SK-N-SH (cell line): ENCODE results near the gene EQTN. TPM values are rescaled to one million over a fixed set of nuclear protein-coding genes. Genes with fewer than 3 reads are reported as not detected.

Source experiments
- CTCF ChIA-PET: fragments of 300-600, 350-600 bp; formaldehyde crosslinking; extraction: SDS; loops from one replicate; lab custom pipeline; 2021; lab: Yijun Ruan, JAX
- POLR2A ChIA-PET: fragments of 350-600 bp; sonication (Branson Sonifier 250); formaldehyde crosslinking; extraction: SDS; loops from one replicate; lab custom pipeline; 2020; ENCODE audit warnings: antibody characterized with exemption, inconsistent platforms; lab: Yijun Ruan, JAX
- DNase-seq: peaks from one replicate; pipeline ENCODE4 v3.0.0; 2012
- H2AFZ ChIP-seq: fragments of 200-600 bp; sonication (generic); 2 replicates; pipeline ENCODE4 v1.8.1; 2016; ENCODE audit warnings: antibody characterized with exemption, mild to moderate bottlenecking, low read depth
- H3F3A ChIP-seq: fragments of 200-600 bp; sonication (generic); replicated peaks from 2 replicates; pipeline ENCODE3; 2016; ENCODE audit warnings: antibody characterized with exemption, mild to moderate bottlenecking; ENCODE audit not compliant: insufficient read depth
- H3K27ac ChIP-seq, 2 experiments: fragments of 200-500 bp in 1 of 2; fragments of 200-600 bp in 1 of 2; sonication (Bioruptor generic) in 1 of 2; sonication (generic), shearing (Covaris generic) in 1 of 2; 2 replicates each; pipeline versions ENCODE4 v1.5.1 to v1.6.1; 2014 to 2016; ENCODE audit warnings: low read depth in 2 of 2, inconsistent platforms in 1 of 2, low read length in 1 of 2, mild to moderate bottlenecking in 1 of 2, mixed read lengths in 1 of 2
- H3K27me3 ChIP-seq: fragments of 200-600 bp; sonication (generic), shearing (Covaris generic); 2 replicates; pipeline ENCODE4 v1.6.1; 2016; ENCODE audit warnings: mixed run types; ENCODE audit not compliant: insufficient read depth
- H3K36me3 ChIP-seq, 2 experiments: fragments of 200-500 bp in 1 of 2; fragments of 200-600 bp in 1 of 2; sonication (Bioruptor generic) in 1 of 2; sonication (generic) in 1 of 2; replicated peaks in 1 of 2; 2 replicates each; pipeline versions ENCODE3 to v1.5.1; 2014 to 2016; ENCODE audit warnings: low read length in 1 of 2, mild to moderate bottlenecking in 1 of 2; ENCODE audit not compliant: insufficient read depth in 2 of 2, control insufficient read depth in 1 of 2
- H3K4me1 ChIP-seq, 2 experiments: fragments of 200-500 bp in 1 of 2; fragments of 200-600 bp in 1 of 2; sonication (Bioruptor generic) in 1 of 2; sonication (generic), shearing (Covaris generic) in 1 of 2; 2 replicates each; pipeline versions ENCODE4 v1.5.1 to v1.6.1; 2014 to 2016; ENCODE audit warnings: low read depth in 1 of 2, low read length in 1 of 2, mixed run types in 1 of 2; ENCODE audit not compliant: insufficient read depth in 2 of 2, control insufficient read depth in 1 of 2
- H3K4me2 ChIP-seq: fragments of 200-600 bp; sonication (generic), shearing (Covaris generic); 2 replicates; pipeline ENCODE4 v1.6.1; 2017; ENCODE audit warnings: mixed run types
- H3K4me3 ChIP-seq, 2 experiments: fragments of 200-500 bp in 1 of 2; fragments of 200-600 bp in 1 of 2; sonication (Bioruptor generic) in 1 of 2; sonication (generic), shearing (Covaris generic) in 1 of 2; 2 replicates each; pipeline versions ENCODE4 v1.5.1 to v1.8.1; 2014 to 2016; ENCODE audit warnings: low read depth in 2 of 2, inconsistent platforms in 1 of 2, low read length in 1 of 2, mild to moderate bottlenecking in 1 of 2, mixed read lengths in 1 of 2, moderate library complexity in 1 of 2
- H3K79me2 ChIP-seq: fragments of 200-600 bp; sonication (generic); 2 replicates; pipeline ENCODE4 v1.8.1; 2017; ENCODE audit warnings: mild to moderate bottlenecking; ENCODE audit not compliant: insufficient read depth
- H3K9ac ChIP-seq: fragments of 200-600 bp; sonication (generic); 2 replicates; pipeline ENCODE4 v1.6.1; 2017; ENCODE audit warnings: mixed run types
- H3K9me2 ChIP-seq: fragments of 200-600 bp; sonication (generic); 2 replicates; pipeline ENCODE4 v1.6.1; 2017; ENCODE audit warnings: mixed run types
- H3K9me3 ChIP-seq: fragments of 200-600 bp; sonication (generic); 2 replicates; pipeline ENCODE4 v1.6.1; 2017; ENCODE audit warnings: mixed run types, mild to moderate bottlenecking, moderate library complexity
- H4K20me1 ChIP-seq: fragments of 200-600 bp; sonication (generic); 2 replicates; pipeline ENCODE4 v1.6.1; 2017; ENCODE audit warnings: mild to moderate bottlenecking, mixed run types; ENCODE audit not compliant: insufficient read depth
- CHD2 ChIP-seq: fragments of 150-350 bp; IDR thresholded peaks from 2 replicates; pipeline ENCODE4 v1.6.1; 2018; ENCODE audit warnings: low read length; ENCODE audit not compliant: partially characterized antibody
- ELF1 ChIP-seq: IDR thresholded peaks from 2 replicates; pipeline ENCODE4 v1.4.0; 2012
- EZH2phosphoT487 ChIP-seq: fragments of 200-600 bp; sonication (generic); IDR thresholded peaks from 2 replicates; pipeline ENCODE4 v1.6.1; 2017; ENCODE audit warnings: low read depth, mixed run types, mild to moderate bottlenecking, antibody characterized with exemption, moderate library complexity, borderline replicate concordance
- FOSL2 ChIP-seq: IDR thresholded peaks from 2 replicates; pipeline ENCODE4 v1.4.0; 2012; ENCODE audit warnings: low read depth, mild to moderate bottlenecking, moderate library complexity, borderline replicate concordance
- FOXJ3 ChIP-seq: sonication (generic); formaldehyde crosslinking; IDR thresholded peaks from 2 replicates; pipeline ENCODE4 v1.5.1; 2020; ENCODE audit warnings: mild to moderate bottlenecking, missing genetic modification reagents
- GABPA ChIP-seq: IDR thresholded peaks from 2 replicates; pipeline ENCODE4 v1.4.0; 2012; ENCODE audit warnings: low read depth, mild to moderate bottlenecking
- GATA2 ChIP-seq: sonication (generic); formaldehyde crosslinking; IDR thresholded peaks from 2 replicates; pipeline ENCODE4 v1.5.0; 2020; ENCODE audit warnings: mild to moderate bottlenecking, missing genetic modification reagents
- JUND ChIP-seq: IDR thresholded peaks from 2 replicates; pipeline ENCODE4 v1.4.0; 2012
- NFIC ChIP-seq: IDR thresholded peaks from 2 replicates; pipeline ENCODE4 v1.4.0; 2012; ENCODE audit warnings: borderline replicate concordance
- POLR2AphosphoS5 ChIP-seq: IDR thresholded peaks from 2 replicates; pipeline ENCODE4 v1.6.1; 2012; ENCODE audit warnings: low read depth, low read length
- RXRA ChIP-seq: IDR thresholded peaks from 2 replicates; pipeline ENCODE4 v1.4.0; 2012; ENCODE audit warnings: low read depth, mild to moderate bottlenecking, borderline replicate concordance
- SIN3A ChIP-seq: IDR thresholded peaks from 2 replicates; pipeline ENCODE4 v1.6.1; 2012; ENCODE audit warnings: low read depth, mild to moderate bottlenecking, low read length, moderate library complexity, borderline replicate concordance
- TAF1 ChIP-seq: IDR thresholded peaks from 2 replicates; pipeline ENCODE4 v1.6.1; 2012; ENCODE audit warnings: low read depth, mild to moderate bottlenecking, low read length, moderate library complexity, borderline replicate concordance
- TCF12 ChIP-seq: IDR thresholded peaks from 2 replicates; pipeline ENCODE4 v1.4.0; 2012
- TEAD4 ChIP-seq: IDR thresholded peaks from 2 replicates; pipeline ENCODE4 v1.4.0; 2012; ENCODE audit warnings: mild to moderate bottlenecking, borderline replicate concordance; ENCODE audit not compliant: insufficient read depth
- WGBS: methylation state at CpG from one replicate; pipeline ENCODE4 v1.1.6; 2017; ENCODE audit warnings: low lambda C conversion rate; 5-methylcytosine and 5-hydroxymethylcytosine counted together
- polyA plus RNA-seq, 3 experiments: library from polyadenylated mRNA; depleted of rRNA; stranded (reverse); fragments of >200 nt; gene quantifications; 2 replicates each; pipeline ENCODE4 v1.2.3, GENCODE V29; 2012
- TF ChIP-seq, protein P1 (sequence below): fragments of 200-600 bp; sonication (generic); IDR thresholded peaks from 2 replicates; pipeline ENCODE4 v1.6.1; 2017; ENCODE audit warnings: antibody characterized with exemption, mild to moderate bottlenecking, moderate library complexity
- TF ChIP-seq, protein P2 (sequence below): IDR thresholded peaks from 2 replicates; pipeline ENCODE4; 2012

The EQTN gene
- polyA plus RNA-seq, 1 of the 3 experiments (the other 2 are of a cell fraction) = not detected

DNA sequence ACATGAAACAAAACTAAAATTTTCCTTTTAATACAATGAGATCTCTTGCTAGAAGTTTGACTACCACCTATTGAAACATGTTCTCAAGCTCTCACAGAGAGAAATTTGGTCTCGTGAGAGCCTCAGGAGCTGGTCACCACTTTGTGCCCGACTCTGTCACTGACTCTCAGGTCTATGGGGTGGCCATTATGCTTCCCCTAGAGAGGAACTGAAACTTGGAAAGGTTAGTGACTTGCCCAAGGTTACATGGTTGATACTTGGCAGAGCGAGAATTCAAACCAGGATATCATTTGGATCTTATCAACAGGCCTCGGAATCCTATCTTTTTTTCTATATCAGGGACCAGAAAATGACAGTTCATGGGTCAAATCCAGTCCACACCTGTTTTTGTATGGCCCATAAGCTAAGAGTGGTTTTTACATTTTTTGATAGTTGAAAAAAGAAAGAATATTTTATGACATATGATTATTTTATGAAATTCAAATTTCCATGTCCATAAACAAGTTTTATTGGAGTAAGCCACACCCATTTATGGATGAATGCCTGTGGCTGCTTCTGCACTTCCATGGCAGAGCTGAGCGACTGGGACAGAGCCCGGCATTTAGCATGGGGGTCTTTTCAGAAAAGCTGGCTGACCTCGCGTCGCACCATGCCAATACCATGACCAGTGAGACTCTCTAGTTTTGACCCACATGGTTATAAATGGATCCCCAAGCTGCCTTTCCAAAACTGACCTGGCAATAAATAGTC is 44.8 kb upstream of the EQTN start:
- Histone ChIP-seq H3K27me3 (no peaks in the 10 kb centered on the region), H3K36me3 (no peaks in the 10 kb centered on the region), H3K4me3 (no peak overlapping the region), H3K4me2 (no peak overlapping the region), H3F3A (no peaks in the 10 kb centered on the region), H3K4me1 (peaks cover 0 to 11% of the 10 kb centered on the region in 2 experiments; a peak in 1 of 4 replicates), H3K9ac (no peak overlapping the region), H4K20me1 (no peaks in the 10 kb centered on the region), H3K79me2 (no peaks in the 10 kb centered on the region), H3K9me3 (no peaks in the 10 kb centered on the region), H3K27ac (no peak overlapping the region), H3K9me2 (no peaks in the 10 kb centered on the region), H2AFZ (no peak overlapping the region)
- TF ChIP-seq GATA2 (no peak), CHD2 (no peak), FOXJ3 (CRISPR knock-in tag) (no peak), SIN3A (no peak), POLR2AphosphoS5 (no peak), GABPA (no peak), RXRA (no peak), FOSL2 (no peak), JUND (no peak), NFIC (no peak), TEAD4 (no peak), ELF1 (no peak), TCF12 (no peak), EZH2phosphoT487 (no peak), TAF1 (no peak)
- TF ChIP-seq, protein P1, sequence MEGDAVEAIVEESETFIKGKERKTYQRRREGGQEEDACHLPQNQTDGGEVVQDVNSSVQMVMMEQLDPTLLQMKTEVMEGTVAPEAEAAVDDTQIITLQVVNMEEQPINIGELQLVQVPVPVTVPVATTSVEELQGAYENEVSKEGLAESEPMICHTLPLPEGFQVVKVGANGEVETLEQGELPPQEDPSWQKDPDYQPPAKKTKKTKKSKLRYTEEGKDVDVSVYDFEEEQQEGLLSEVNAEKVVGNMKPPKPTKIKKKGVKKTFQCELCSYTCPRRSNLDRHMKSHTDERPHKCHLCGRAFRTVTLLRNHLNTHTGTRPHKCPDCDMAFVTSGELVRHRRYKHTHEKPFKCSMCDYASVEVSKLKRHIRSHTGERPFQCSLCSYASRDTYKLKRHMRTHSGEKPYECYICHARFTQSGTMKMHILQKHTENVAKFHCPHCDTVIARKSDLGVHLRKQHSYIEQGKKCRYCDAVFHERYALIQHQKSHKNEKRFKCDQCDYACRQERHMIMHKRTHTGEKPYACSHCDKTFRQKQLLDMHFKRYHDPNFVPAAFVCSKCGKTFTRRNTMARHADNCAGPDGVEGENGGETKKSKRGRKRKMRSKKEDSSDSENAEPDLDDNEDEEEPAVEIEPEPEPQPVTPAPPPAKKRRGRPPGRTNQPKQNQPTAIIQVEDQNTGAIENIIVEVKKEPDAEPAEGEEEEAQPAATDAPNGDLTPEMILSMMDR = no peak
- TF ChIP-seq, protein P2, sequence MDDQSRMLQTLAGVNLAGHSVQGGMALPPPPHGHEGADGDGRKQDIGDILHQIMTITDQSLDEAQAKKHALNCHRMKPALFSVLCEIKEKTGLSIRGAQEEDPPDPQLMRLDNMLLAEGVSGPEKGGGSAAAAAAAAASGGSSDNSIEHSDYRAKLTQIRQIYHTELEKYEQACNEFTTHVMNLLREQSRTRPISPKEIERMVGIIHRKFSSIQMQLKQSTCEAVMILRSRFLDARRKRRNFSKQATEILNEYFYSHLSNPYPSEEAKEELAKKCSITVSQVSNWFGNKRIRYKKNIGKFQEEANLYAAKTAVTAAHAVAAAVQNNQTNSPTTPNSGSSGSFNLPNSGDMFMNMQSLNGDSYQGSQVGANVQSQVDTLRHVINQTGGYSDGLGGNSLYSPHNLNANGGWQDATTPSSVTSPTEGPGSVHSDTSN = no peak
- POLR2A ChIA-PET = no interaction called here
- no peak for DNase-seq
- 89% methylated on average over 9 of the region's 9 CpGs for WGBS
- CTCF ChIA-PET = interaction anchor here (1.0 to 1.5 kb wide), 3 partner anchors 9 to 207 kb away, joined by 5 to 6 read pairs (median 6); partner anchors contain the start of gene MOB3B
